Lower lobe of right lung (tissue), 2 donors: ENCODE results near the gene SNAPC2. TPM values are rescaled to one million over a fixed set of nuclear protein-coding genes. Genes with fewer than 3 reads are reported as not detected.

Source experiments
- ATAC-seq, 2 donors: fragments of 200-7000 bp; cut with Tn5 transposase; one replicate each; pipeline ENCODE4 v1.9.1; 2020 to 2022; ENCODE audit warnings: mild to moderate bottlenecking in 2 of 2, moderate library complexity in 2 of 2
- DNase-seq: peaks from one replicate; pipeline ENCODE4 v3.0.0-alpha.2; 2020
- H3K27ac ChIP-seq: fragments of 200-600 bp; one replicate; pipeline ENCODE4 v1.8.0; 2022
- H3K27me3 ChIP-seq: fragments of 200-600 bp; one replicate; pipeline ENCODE4 v1.8.0; 2022; ENCODE audit warnings: low read depth
- H3K36me3 ChIP-seq: fragments of 200-600 bp; one replicate; pipeline ENCODE4 v1.8.0; 2022; ENCODE audit warnings: mild to moderate bottlenecking
- H3K4me1 ChIP-seq: fragments of 200-600 bp; one replicate; pipeline ENCODE4 v1.8.0; 2022
- H3K4me3 ChIP-seq: fragments of 200-600 bp; one replicate; pipeline ENCODE4 v1.8.0; 2022; ENCODE audit warnings: mild to moderate bottlenecking
- H3K9me3 ChIP-seq: fragments of 200-600 bp; one replicate; pipeline ENCODE4 v1.8.0; 2022
- intact Hi-C: fragments of 100-400 bp; cut with DNase I; formaldehyde crosslinking; loops from one replicate; pipeline ENCODE4 v1.11.0; 2022
- total RNA-seq: library from RNA; stranded (reverse); fragmentation: NEBNext Ultra II Directional; extraction: Animal tissue kit (Norgen Biotek cat#: 25700); gene quantifications from one replicate; pipeline ENCODE4 v1.2.1, GENCODE V29; 2021
- TF ChIP-seq, protein P1 (sequence below): fragments of 200-600 bp; IDR thresholded peaks from one replicate; pipeline ENCODE4 v1.8.0; 2022; ENCODE audit warnings: antibody characterized with exemption, mild to moderate bottlenecking
- donor health status: DM: no; HTN: yes; CAD: no; lungs with severe emphysema.

SNAPC2 gene
- total RNA-seq, 1 donor from 2014 or later = 17.6 TPM

DNA sequence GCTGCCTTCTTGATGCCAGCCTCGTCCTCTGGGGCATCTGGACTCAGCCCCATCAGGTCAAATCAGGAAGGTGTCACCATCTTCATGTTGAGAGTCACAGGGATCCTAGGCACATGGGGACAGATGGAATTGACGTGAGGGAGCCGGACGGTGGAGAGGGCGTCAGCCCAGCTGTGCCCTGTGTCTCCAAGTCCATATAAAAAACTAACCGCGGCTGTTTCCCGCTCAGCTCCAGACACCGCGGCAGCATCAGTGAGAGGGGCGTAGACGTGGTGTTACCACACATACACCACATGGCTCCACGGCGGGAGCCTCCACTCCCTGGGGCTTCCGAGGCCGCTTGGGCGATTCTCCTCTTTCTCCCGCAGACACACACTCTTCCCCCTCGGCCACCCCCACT is 40.3 kb upstream of the SNAPC2 start:
- H3K9me3 ChIP-seq = no peaks in the 10 kb centered on the region
- H3K27ac ChIP-seq = no peak overlapping the region
- H3K36me3 ChIP-seq = no peaks in the 10 kb centered on the region
- TF ChIP-seq, protein P1, sequence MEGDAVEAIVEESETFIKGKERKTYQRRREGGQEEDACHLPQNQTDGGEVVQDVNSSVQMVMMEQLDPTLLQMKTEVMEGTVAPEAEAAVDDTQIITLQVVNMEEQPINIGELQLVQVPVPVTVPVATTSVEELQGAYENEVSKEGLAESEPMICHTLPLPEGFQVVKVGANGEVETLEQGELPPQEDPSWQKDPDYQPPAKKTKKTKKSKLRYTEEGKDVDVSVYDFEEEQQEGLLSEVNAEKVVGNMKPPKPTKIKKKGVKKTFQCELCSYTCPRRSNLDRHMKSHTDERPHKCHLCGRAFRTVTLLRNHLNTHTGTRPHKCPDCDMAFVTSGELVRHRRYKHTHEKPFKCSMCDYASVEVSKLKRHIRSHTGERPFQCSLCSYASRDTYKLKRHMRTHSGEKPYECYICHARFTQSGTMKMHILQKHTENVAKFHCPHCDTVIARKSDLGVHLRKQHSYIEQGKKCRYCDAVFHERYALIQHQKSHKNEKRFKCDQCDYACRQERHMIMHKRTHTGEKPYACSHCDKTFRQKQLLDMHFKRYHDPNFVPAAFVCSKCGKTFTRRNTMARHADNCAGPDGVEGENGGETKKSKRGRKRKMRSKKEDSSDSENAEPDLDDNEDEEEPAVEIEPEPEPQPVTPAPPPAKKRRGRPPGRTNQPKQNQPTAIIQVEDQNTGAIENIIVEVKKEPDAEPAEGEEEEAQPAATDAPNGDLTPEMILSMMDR = no peak
- H3K27me3 ChIP-seq = no peaks in the 10 kb centered on the region
- DNase-seq (no peak), ATAC-seq (no peak)
- no peak overlapping the region for H3K4me3 ChIP-seq
- intact Hi-C loops = no loop called here
- no peaks in the 10 kb centered on the region for H3K4me1 ChIP-seq

DNA sequence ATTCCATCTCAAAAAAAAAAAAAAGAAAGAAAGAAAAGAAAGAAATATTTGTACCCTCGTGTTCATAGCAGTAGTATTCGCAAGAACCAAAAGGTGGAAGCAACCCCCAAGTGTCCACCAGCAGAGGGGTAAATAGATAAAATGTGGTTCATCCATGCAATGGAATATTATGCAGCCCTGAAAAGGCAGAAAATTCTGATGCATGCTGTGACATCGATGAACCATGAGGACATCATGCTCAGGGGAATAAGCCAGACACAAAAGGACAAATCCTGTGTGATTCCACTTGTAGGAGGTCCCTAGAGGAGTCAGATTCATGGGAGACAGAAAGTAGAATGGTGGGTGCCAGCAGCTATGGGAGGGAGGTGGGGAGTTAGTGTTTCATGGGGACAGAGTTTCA is 38.2 kb upstream of the SNAPC2 start:
- H3K36me3 ChIP-seq = no peaks in the 10 kb centered on the region
- no peak for ATAC-seq
- no peaks in the 10 kb centered on the region for H3K27me3 ChIP-seq
- H3K4me3 ChIP-seq = no peak overlapping the region
- H3K9me3 ChIP-seq = no peaks in the 10 kb centered on the region
- no peaks in the 10 kb centered on the region for H3K4me1 ChIP-seq
- intact Hi-C loops = no loop called here
- H3K27ac ChIP-seq = no peak overlapping the region
- DNase-seq = no peak
- TF ChIP-seq, protein P1 = no peak

DNA sequence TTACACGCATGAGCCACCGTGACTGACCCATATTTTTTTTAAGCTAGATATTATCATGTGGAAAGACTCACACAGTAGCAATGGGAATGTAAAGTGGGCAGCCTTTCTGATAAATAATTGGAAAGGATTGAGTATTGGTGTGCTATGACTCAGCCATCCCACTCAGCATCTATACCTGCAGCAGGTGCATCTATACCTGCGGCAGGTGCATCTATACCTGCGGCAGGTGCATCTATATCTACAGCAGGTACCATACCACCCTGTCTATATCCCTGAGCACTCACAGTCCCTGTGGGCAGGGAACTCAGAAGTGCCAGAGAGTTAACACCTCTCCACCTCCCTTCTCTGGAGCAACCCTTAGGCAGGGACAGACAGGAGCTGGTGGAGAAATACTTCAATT is 37.0 kb upstream of the SNAPC2 start:
- no peaks in the 10 kb centered on the region for H3K36me3 ChIP-seq
- DNase-seq (no peak), ATAC-seq (no peak)
- no peaks in the 10 kb centered on the region for H3K9me3 ChIP-seq
- TF ChIP-seq, protein P1 = no peak
- no peak overlapping the region for H3K4me3 ChIP-seq
- intact Hi-C loops = no loop called here
- H3K27me3 ChIP-seq = peaks cover 6% of the 10 kb centered on the region
- H3K4me1 ChIP-seq = no peaks in the 10 kb centered on the region
- H3K27ac ChIP-seq = no peak overlapping the region

DNA sequence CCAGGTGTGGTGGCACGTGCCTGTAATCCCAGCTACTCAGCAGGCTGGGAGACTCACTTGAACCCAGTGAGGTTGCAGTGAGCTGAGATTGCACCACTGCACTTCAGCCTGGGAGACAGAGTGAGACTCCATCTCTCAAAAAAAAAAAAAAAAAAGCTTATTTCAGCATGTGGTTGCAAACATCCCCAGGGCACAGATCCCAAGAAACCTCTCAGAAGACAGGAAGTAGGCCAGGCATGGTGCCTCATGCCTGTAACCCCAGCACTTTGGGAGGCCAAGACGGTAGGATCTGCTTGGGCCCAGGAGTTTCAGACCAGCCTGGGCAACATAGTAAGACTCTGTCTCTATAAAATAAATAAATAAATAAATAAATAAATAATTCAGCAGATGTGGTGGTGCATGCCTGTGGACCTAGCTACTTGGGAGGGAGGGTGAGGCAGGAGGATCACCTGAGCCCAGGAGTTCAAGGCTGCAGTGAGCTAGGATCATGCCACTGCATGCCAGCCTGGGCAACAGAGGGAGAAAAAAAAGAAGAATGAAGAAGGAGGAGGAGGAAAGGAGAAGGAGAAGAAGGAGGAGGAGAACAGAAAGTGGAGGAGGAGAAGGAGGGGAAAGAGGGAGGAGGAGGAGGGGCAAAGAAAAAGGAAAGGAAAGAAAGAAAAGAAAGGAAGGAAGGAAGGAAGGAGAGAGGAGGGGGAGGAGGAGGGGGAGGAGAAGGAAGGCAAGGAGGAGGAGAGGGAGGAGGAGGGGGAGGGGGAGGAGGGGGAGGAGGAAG is 36.2 kb upstream of the SNAPC2 start:
- Histone ChIP-seq H3K36me3 (no peaks in the 10 kb centered on the region), H3K4me1 (no peaks in the 10 kb centered on the region), H3K27me3 (peaks cover 15% of the 10 kb centered on the region), H3K4me3 (no peak overlapping the region), H3K9me3 (no peaks in the 10 kb centered on the region), H3K27ac (no peak overlapping the region)
- ATAC-seq (no peak), DNase-seq (no peak)
- intact Hi-C loops = no loop called here
- TF ChIP-seq, protein P1 = no peak

DNA sequence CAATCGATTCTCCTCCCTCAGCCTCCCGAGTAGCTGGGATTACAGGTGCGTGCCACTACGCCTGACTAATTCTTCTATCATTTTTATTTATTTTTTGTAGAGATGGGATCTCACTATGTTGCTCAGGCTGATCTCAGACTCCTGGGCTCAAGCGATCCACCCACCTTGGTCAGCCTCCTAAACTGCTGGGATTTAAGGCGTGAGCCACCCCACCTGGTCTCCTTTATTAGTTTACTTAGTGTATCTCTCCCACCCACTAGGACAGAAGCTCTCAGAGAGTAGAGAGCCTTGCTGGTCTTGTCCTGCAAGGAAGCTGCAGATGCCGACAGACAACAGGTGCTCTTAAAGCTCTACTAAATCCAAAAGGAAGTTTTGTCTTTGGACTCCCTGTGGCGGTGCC is 34.3 kb upstream of the SNAPC2 start:
- Histone ChIP-seq H3K27me3 (peaks cover 16% of the 10 kb centered on the region), H3K4me1 (no peaks in the 10 kb centered on the region), H3K27ac (no peak overlapping the region), H3K9me3 (no peaks in the 10 kb centered on the region), H3K36me3 (no peaks in the 10 kb centered on the region), H3K4me3 (no peak overlapping the region)
- TF ChIP-seq, protein P1 = no peak
- intact Hi-C loops = no loop called here
- ATAC-seq = no peak
- DNase-seq = no peak
